CD14-positive monocyte (primary cell): ENCODE data around the gene GDPGP1. TPM values are rescaled to one million over a fixed set of nuclear protein-coding genes. Genes with fewer than 3 reads are reported as not detected.

Experiments used
- DNase-seq, 3 donors: peaks; one replicate each; pipeline ENCODE4 v3.0.0-alpha.2; 2011 to 2022
- H2AFZ ChIP-seq: 2 replicates; pipeline ENCODE4 v1.6.0; 2012; ENCODE audit warnings: mild to moderate bottlenecking, low read depth, low read length, inconsistent platforms; ENCODE audit not compliant: insufficient read depth, poor library complexity, severe bottlenecking
- H3K27ac ChIP-seq, 2 donors: 1 replicate in 1 of 2; 2 replicates in 1 of 2; pipeline ENCODE4 v1.5.1; 2012 to 2013; ENCODE audit warnings: low read length in 2 of 2, control low read depth in 1 of 2, inconsistent platforms in 1 of 2, low read depth in 1 of 2, mild to moderate bottlenecking in 1 of 2
- H3K27me3 ChIP-seq, 2 donors: one replicate each; pipeline versions ENCODE4 v1.6.0 to v1.6.1; 2011 to 2013; ENCODE audit warnings: low read length in 2 of 2; ENCODE audit not compliant: control insufficient read depth in 2 of 2, insufficient read depth in 2 of 2
- H3K36me3 ChIP-seq, 2 donors: replicated peaks in 1 of 2; 1 replicate in 1 of 2; 2 replicates in 1 of 2; pipeline versions ENCODE4 v1.5.1 to v1.6.1; 2012 to 2013; ENCODE audit warnings: low read length in 2 of 2, control low read depth in 1 of 2, inconsistent platforms in 1 of 2, mild to moderate bottlenecking in 1 of 2; ENCODE audit not compliant: insufficient read depth in 2 of 2, control insufficient read depth in 1 of 2
- H3K4me1 ChIP-seq, 2 donors: 1 replicate in 1 of 2; 2 replicates in 1 of 2; pipeline versions ENCODE4 v1.5.1 to v1.6.1; 2012 to 2013; ENCODE audit warnings: low read length in 2 of 2, control low read depth in 1 of 2, inconsistent platforms in 1 of 2, mild to moderate bottlenecking in 1 of 2, moderate library complexity in 1 of 2; ENCODE audit not compliant: insufficient read depth in 2 of 2, control insufficient read depth in 1 of 2
- H3K4me2 ChIP-seq: replicated peaks from 2 replicates; pipeline ENCODE3; 2012; ENCODE audit warnings: low read length, moderate library complexity, mild to moderate bottlenecking; ENCODE audit not compliant: poor library complexity, severe bottlenecking; ENCODE audit errors: extremely low read depth
- H3K4me3 ChIP-seq, 3 experiments: fragments of 200-600 bp in 1 of 3; sonication (generic) in 1 of 3; replicated peaks in 1 of 3; 1 replicate in 2 of 3; 2 replicates in 1 of 3; pipeline ENCODE4 v1.5.1; 2011 to 2013; ENCODE audit warnings: low read length in 3 of 3, mild to moderate bottlenecking in 3 of 3, control low read depth in 2 of 3, low read depth in 2 of 3, inconsistent platforms in 1 of 3, moderate library complexity in 1 of 3
- H3K79me2 ChIP-seq: 2 replicates; pipeline ENCODE4 v1.6.0; 2012; ENCODE audit warnings: mild to moderate bottlenecking, control low read depth, inconsistent platforms, low read length, moderate library complexity; ENCODE audit not compliant: insufficient read depth
- H3K9ac ChIP-seq: 2 replicates; pipeline ENCODE4 v1.6.0; 2017; ENCODE audit warnings: low read length, mild to moderate bottlenecking; ENCODE audit not compliant: insufficient read depth, poor library complexity, severe bottlenecking
- H3K9me3 ChIP-seq, 2 donors: replicated peaks in 1 of 2; 1 replicate in 1 of 2; 2 replicates in 1 of 2; pipeline versions ENCODE4 v1.5.1 to v1.6.1; 2012 to 2013; ENCODE audit warnings: low read length in 2 of 2, control low read depth in 1 of 2; ENCODE audit not compliant: control insufficient read depth in 1 of 2, insufficient read depth in 1 of 2
- H4K20me1 ChIP-seq: 2 replicates; pipeline ENCODE4 v1.6.0; 2012; ENCODE audit warnings: mild to moderate bottlenecking, low read length, control low read depth, moderate library complexity; ENCODE audit not compliant: insufficient read depth
- H3K27ac Mint-ChIP-seq, 7 donors: one replicate each; pipeline ENCODE4 v1.8.0; 2020; ENCODE audit warnings: mild to moderate bottlenecking in 7 of 7, mixed read lengths in 7 of 7, moderate library complexity in 6 of 7, inconsistent platforms in 2 of 7
- H3K27me3 Mint-ChIP-seq, 3 donors: one replicate each; pipeline ENCODE4 v1.8.0; 2021 to 2022; ENCODE audit warnings: low read depth in 3 of 3, mild to moderate bottlenecking in 3 of 3, mixed read lengths in 3 of 3, moderate library complexity in 3 of 3, inconsistent platforms in 1 of 3
- H3K36me3 Mint-ChIP-seq, 2 donors: one replicate each; pipeline ENCODE4 v1.8.0; 2020; ENCODE audit warnings: mixed read lengths in 2 of 2, inconsistent platforms in 1 of 2, mild to moderate bottlenecking in 1 of 2
- H3K4me1 Mint-ChIP-seq: one replicate; pipeline ENCODE4 v1.8.0; 2020; ENCODE audit warnings: mild to moderate bottlenecking, mixed read lengths
- H3K4me3 Mint-ChIP-seq, 2 donors: one replicate each; pipeline ENCODE4 v1.8.0; 2020; ENCODE audit warnings: mild to moderate bottlenecking in 2 of 2, mixed read lengths in 2 of 2, moderate library complexity in 1 of 2
- H3K9me3 Mint-ChIP-seq, 7 donors: one replicate each; pipeline ENCODE4 v1.8.0; 2020 to 2022; ENCODE audit warnings: mixed read lengths in 7 of 7, mild to moderate bottlenecking in 6 of 7, moderate library complexity in 6 of 7, inconsistent platforms in 2 of 7
- CTCF ChIP-seq: fragments of 200-600 bp; IDR thresholded peaks from one replicate; pipeline ENCODE4 v1.8.0; 2022; ENCODE audit warnings: antibody characterized with exemption, mild to moderate bottlenecking
- WGBS: methylation state at CpG from one replicate; pipeline ENCODE4 v1.1.5; 2013; ENCODE audit warnings: missing lambda C conversion rate; ENCODE audit not compliant: insufficient coverage; 5-methylcytosine and 5-hydroxymethylcytosine counted together
- intact Hi-C, 2 donors: fragments of 100-400 bp; cut with micrococcal nuclease; formaldehyde crosslinking; loops; one replicate each; pipeline versions ENCODE4 v1.15.0 to v1.15.1; 2023
- polyA minus RNA-seq: library from RNA; depleted of rRNA, polyadenylated mRNA; stranded (reverse); fragments of >200 nt; gene quantifications from 2 replicates; pipeline ENCODE4 v1.2.3, GENCODE V29; 2012
- polyA plus RNA-seq, 3 donors: library from polyadenylated mRNA; depleted of rRNA in 1 of 3; unstranded in 2 of 3; stranded (reverse) in 1 of 3; fragments of 300-500 nt in 2 of 3; fragments of >200 nt in 1 of 3; fragmentation: Illumina TruSeq in 2 of 3; gene quantifications; 1 replicate in 2 of 3; 2 replicates in 1 of 3; pipeline ENCODE4 v1.2.3, GENCODE V29; 2012 to 2021
- total RNA-seq, 12 experiments: library from RNA in 1 of 12; stranded (reverse) in 1 of 12; fragments of 120-200 nt in 1 of 12; gene quantifications; one replicate each; pipeline ENCODE4 v1.2.4 and lab custom pipeline; 2013 to 2026; ENCODE audit warnings: mixed read lengths in 6 of 12, inconsistent platforms in 1 of 12

Gene GDPGP1, protein sequence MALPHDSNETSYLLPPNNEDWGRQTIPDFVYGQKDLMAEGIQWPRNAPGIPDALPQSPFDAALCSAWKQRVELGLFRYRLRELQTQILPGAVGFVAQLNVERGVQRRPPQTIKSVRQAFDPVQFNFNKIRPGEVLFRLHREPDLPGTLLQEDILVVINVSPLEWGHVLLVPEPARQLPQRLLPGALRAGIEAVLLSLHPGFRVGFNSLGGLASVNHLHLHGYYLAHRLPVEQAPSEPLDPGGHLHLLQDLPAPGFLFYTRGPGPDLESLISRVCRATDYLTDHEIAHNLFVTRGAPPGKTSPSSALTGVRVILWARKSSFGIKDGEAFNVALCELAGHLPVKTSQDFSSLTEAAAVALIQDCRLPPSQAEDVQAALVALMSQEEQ
- total RNA-seq (2013): 4.6 TPM
- polyA plus RNA-seq: 1 to 10 TPM in 1 of 3 donors, under 1 TPM in 2; 0.53 to 3.3 (median 0.91) TPM
- polyA minus RNA-seq: 5.8 and 8.5 TPM in 2 replicates
- 0.34 to 1.6 (median 1.1) reads per million in 11 experiments for total RNA-seq (lab: John Stamatoyannopoulos, UW)

DNA sequence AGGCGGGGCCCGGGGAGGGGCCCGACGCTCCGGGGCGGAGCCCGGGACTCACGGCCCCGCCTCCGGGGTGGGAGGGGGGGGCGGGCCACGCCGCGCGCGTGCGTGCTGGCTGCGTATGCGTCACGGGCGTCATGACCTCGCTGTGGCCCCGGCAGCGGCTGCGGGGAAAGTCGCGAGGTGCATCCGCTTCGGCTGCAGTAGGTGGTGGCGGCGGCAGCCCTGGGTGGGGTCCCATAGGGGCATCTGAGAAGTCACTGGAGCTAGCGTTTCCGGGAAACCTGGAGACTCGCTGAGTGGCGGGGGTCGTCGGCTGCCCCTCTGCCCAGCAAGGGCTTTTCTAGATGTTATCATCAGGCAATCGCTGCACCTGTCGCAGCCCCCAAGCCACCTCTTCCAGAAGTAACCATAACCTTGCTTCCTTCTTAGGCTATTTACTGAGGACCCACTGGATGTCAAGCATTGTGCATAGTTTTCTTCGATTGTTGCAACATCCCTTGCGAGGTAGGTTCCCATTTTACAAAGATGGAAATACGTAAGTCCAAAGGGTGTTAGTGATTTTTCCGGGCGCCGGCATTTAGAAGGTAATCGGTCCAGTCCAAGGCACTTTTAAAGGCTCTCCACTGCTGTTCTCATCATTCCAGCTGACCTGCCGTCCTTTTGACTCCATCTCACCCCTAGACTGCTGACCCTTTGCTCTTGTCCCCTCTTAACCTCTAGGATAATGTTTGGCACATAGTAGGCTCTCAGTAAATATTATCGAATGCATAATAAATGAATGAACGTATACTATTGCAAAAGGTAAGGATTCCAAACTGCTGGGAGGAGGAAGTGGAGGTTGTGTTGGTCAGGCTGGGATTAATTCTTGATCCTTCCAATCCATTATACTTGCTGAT, at the start of gene GDPGP1:
Gene GDPGP1, plus strand, starts transcription at position 114 of the 893 bp plus-strand sequence. CDS start 6,700 bp downstream, outside the sequence.
- peaks cover 42% of the 10 kb centered on the region for H3K4me1 Mint-ChIP-seq
- peak in 2 of 3 donors; percentile 51 to 57 for DNase-seq
- peaks cover 0 to 1% (median 0%) of the 10 kb centered on the region in 3 donors for H3K27me3 Mint-ChIP-seq
- H3K36me3 ChIP-seq: peaks cover 24 to 39% of the 10 kb centered on the region in 2 donors
- peak within 1 kb of the TSS; percentile 95 for H3K9ac ChIP-seq
- H3K27ac Mint-ChIP-seq: peak within 1 kb of the TSS; percentile 88 to 96 (median 93)
- peaks cover 21% of the 10 kb centered on the region for H4K20me1 ChIP-seq
- H3K4me1 ChIP-seq: peaks cover 41 to 47% of the 10 kb centered on the region in 2 donors
- peak within 1 kb of the TSS; percentile 73 to 96 (median 91) for H3K4me3 ChIP-seq
- H3K4me3 Mint-ChIP-seq: peak within 1 kb of the TSS; percentile 80 to 90
- TF ChIP-seq CTCF: no peak
- intact Hi-C loops: loop anchor here (2.0 to 10.0 kb wide), 4 partner anchors 30 to 660 kb away; partner anchors contain the start of genes NGRN (in 2 of the 2), IQGAP1 (in 1 of the 2) and TICRR (in 1 of the 2)
- H3K27ac ChIP-seq: peak within 1 kb of the TSS; percentile 78 to 95
- peaks cover 44 to 57% of the 10 kb centered on the region in 2 donors for H3K36me3 Mint-ChIP-seq
- H3K9me3 ChIP-seq: no peaks in the 10 kb centered on the region
- H2AFZ ChIP-seq: peak within 1 kb of the TSS; percentile 70
- H3K4me2 ChIP-seq: peak within 1 kb of the TSS; percentile 94
- no peaks in the 10 kb centered on the region for H3K27me3 ChIP-seq
- H3K9me3 Mint-ChIP-seq: peaks cover 0 to 2% (median 0%) of the 10 kb centered on the region in 7 donors
- under 1% methylated on average over 39 of the region's 49 CpGs for WGBS
- peaks cover 32% of the 10 kb centered on the region for H3K79me2 ChIP-seq
